ENCODE measurements around the gene ZBTB2.

Gene ZBTB2

GRCh38 chr6:151353795-151354194 is 37.6 kb downstream of the ZBTB2 start (continued):
- TF ChIP-seq ZNF580 (tag by site-specific recombination; IDR thresholded peaks at IDR 0.05) (no peak), ZNF571 (tag by site-specific recombination; IDR thresholded peaks at IDR 0.05) (no peak)

- ChIA-PET POLR2A (interaction anchor here (0.5 kb wide), 1 partner anchor 16 kb away, joined by 3 read pairs; no protein-coding TSS in a partner anchor), CTCF (interaction anchor here (0.6 to 0.9 kb wide), 3 partner anchors 18 to 461 kb away, joined by 3 to 4 read pairs (median 3); no protein-coding TSS in a partner anchor)
- H3K4me1 ChIP-seq (ENCODE audit: control insufficient read depth, insufficient read depth, low read length), result peaks cover 3% of the 10 kb centered on the region
- peaks cover 0 to 47% of the 10 kb centered on the region in 2 experiments for H3K36me3 ChIP-seq (ENCODE audit: control insufficient read depth in 2 of 2, insufficient read depth in 1 of 2, low read length in 2 of 2)
- no peaks in the 10 kb centered on the region for H3K9me3 ChIP-seq (ENCODE audit: control insufficient read depth, insufficient read depth, low read depth, low read length)
- H3K4me3 ChIP-seq (ENCODE audit: low read depth, low read length), result no peak overlapping the region
- H3K27ac ChIP-seq (ENCODE audit: extremely low read depth, low read depth, low read length), result no peak overlapping the region
- no peak for TF ChIP-seq IKZF3 (tag by site-specific recombination; IDR thresholded peaks at IDR 0.05)
- TF ChIP-seq ZNF658 (tag by site-specific recombination; IDR thresholded peaks at IDR 0.05), result no peak
- no peak for TF ChIP-seq ZBTB7A (tag by site-specific recombination; IDR thresholded peaks at IDR 0.05; ENCODE audit: low read depth)
- no peak for TF ChIP-seq ZSCAN23 (tag by site-specific recombination; IDR thresholded peaks at IDR 0.05)
- no peak for TF ChIP-seq ZNF350 (tag by site-specific recombination; IDR thresholded peaks at IDR 0.05)
- TF ChIP-seq ZNF747 (tag by site-specific recombination; IDR thresholded peaks at IDR 0.05), result no peak
Measured at GRCh38 chr6:151352410-151353396, 38.7 kb downstream of the ZBTB2 start.

- Histone ChIP-seq H3K27ac (ENCODE audit: extremely low read depth, low read depth, low read length) (no peak overlapping the region), H3K4me1 (ENCODE audit: control insufficient read depth, insufficient read depth, low read length) (no peaks in the 10 kb centered on the region), H3K36me3 (ENCODE audit: control insufficient read depth in 2 of 2, insufficient read depth in 1 of 2, low read length in 2 of 2) (peaks cover 0 to 44% of the 10 kb centered on the region in 2 experiments), H3K4me3 (ENCODE audit: low read depth, low read length) (no peak overlapping the region), H3K9me3 (ENCODE audit: control insufficient read depth, insufficient read depth, low read depth, low read length) (no peaks in the 10 kb centered on the region)
- CTCF ChIA-PET, result interaction anchor here (0.9 to 1.0 kb wide), 2 partner anchors 263 to 460 kb away, joined by 3 to 4 read pairs; no protein-coding TSS in a partner anchor
- TF ChIP-seq KLF8 (tag by site-specific recombination; IDR thresholded peaks at IDR 0.05) (no peak), ZNF140 (tag by site-specific recombination; IDR thresholded peaks at IDR 0.05) (no peak), TCF7L2 (IDR thresholded peaks at IDR 0.05; ENCODE audit: borderline replicate concordance, low read depth, low read length) (no peak), ZNF148 (tag by site-specific recombination; IDR thresholded peaks at IDR 0.05; ENCODE audit: borderline replicate concordance) (no peak), ELK4 (IDR thresholded peaks at IDR 0.05; ENCODE audit: borderline replicate concordance, low read depth, low read length) (no peak)
- POLR2A ChIA-PET, result no interaction called here
Measured at GRCh38 chr6:151351731-151352130, 39.6 kb downstream of the ZBTB2 start.

GRCh38 chr6:151351146-151351700 is 40.1 kb downstream of the ZBTB2 start:
- peaks cover 0 to 41% of the 10 kb centered on the region in 2 experiments for H3K36me3 ChIP-seq (ENCODE audit: control insufficient read depth in 2 of 2, insufficient read depth in 1 of 2, low read length in 2 of 2)
- no peak overlapping the region for H3K4me3 ChIP-seq (ENCODE audit: low read depth, low read length)
- H3K9me3 ChIP-seq (ENCODE audit: control insufficient read depth, insufficient read depth, low read depth, low read length), result no peaks in the 10 kb centered on the region
- ChIA-PET POLR2A (no interaction called here), CTCF (interaction anchor here (0.9 to 1.0 kb wide), 2 partner anchors 264 to 459 kb away, joined by 3 to 4 read pairs; no protein-coding TSS in a partner anchor)
- TF ChIP-seq SCRT1 (tag by site-specific recombination; IDR thresholded peaks at IDR 0.05; ENCODE audit: borderline replicate concordance), result no peak
- no peak for TF ChIP-seq HOXA7 (CRISPR knock-in tag; IDR thresholded peaks at IDR 0.05; ENCODE audit: borderline replicate concordance)
- no peak for TF ChIP-seq KLF8 (tag by site-specific recombination; IDR thresholded peaks at IDR 0.05)
- no peak for TF ChIP-seq ZNF677 (tag by site-specific recombination; IDR thresholded peaks at IDR 0.05)
- H3K27ac ChIP-seq (ENCODE audit: extremely low read depth, low read depth, low read length), result no peak overlapping the region
- no peaks in the 10 kb centered on the region for H3K4me1 ChIP-seq (ENCODE audit: control insufficient read depth, insufficient read depth, low read length)

All from HEK293 (cell line).